ENCODE measurements around the gene EEFSEC.

EEFSEC gene

DNA sequence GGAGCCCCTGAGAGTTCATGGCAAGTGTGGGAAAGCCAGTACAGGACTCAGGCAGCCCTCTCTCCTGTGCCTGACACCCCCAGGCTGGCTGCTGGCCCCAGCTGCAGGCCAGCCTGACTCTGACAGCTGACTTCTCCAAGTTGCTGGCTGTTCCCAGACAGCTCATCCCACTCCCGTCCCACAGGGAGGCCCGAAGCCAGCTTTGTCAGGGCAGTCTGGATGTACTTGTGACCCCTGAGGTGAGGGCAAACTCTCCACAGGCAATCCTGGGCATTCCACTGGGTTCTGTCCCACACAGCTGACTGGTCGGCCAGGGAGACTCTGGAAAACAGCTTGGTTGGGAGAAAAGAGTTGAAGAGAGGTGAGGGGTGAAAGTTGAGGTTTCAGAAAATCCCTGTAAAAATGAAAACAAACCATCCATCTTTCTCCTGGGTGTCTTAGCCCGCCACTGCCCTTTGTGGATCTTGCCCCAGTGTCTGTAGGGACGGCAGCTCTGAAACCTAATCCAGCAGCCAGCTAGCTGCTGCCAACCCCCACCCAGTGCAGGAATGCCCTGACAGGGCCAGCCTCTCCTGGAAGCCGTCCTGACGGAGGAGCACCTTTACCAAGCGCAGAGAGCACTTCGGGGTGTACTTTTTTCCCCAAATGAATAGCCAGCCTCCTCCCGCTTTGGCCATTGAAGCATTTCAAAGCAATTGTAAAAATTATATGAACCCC is 225.5 kb downstream of the EEFSEC start:
- H3K4me3 ChIP-seq (ENCODE audit: low read depth, low read length): no peak overlapping the region
- TF ChIP-seq, protein P1, sequence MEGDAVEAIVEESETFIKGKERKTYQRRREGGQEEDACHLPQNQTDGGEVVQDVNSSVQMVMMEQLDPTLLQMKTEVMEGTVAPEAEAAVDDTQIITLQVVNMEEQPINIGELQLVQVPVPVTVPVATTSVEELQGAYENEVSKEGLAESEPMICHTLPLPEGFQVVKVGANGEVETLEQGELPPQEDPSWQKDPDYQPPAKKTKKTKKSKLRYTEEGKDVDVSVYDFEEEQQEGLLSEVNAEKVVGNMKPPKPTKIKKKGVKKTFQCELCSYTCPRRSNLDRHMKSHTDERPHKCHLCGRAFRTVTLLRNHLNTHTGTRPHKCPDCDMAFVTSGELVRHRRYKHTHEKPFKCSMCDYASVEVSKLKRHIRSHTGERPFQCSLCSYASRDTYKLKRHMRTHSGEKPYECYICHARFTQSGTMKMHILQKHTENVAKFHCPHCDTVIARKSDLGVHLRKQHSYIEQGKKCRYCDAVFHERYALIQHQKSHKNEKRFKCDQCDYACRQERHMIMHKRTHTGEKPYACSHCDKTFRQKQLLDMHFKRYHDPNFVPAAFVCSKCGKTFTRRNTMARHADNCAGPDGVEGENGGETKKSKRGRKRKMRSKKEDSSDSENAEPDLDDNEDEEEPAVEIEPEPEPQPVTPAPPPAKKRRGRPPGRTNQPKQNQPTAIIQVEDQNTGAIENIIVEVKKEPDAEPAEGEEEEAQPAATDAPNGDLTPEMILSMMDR (IDR thresholded peaks at IDR 0.05; ENCODE audit: borderline replicate concordance, insufficient read depth, low read depth, low read length): no peak

DNA sequence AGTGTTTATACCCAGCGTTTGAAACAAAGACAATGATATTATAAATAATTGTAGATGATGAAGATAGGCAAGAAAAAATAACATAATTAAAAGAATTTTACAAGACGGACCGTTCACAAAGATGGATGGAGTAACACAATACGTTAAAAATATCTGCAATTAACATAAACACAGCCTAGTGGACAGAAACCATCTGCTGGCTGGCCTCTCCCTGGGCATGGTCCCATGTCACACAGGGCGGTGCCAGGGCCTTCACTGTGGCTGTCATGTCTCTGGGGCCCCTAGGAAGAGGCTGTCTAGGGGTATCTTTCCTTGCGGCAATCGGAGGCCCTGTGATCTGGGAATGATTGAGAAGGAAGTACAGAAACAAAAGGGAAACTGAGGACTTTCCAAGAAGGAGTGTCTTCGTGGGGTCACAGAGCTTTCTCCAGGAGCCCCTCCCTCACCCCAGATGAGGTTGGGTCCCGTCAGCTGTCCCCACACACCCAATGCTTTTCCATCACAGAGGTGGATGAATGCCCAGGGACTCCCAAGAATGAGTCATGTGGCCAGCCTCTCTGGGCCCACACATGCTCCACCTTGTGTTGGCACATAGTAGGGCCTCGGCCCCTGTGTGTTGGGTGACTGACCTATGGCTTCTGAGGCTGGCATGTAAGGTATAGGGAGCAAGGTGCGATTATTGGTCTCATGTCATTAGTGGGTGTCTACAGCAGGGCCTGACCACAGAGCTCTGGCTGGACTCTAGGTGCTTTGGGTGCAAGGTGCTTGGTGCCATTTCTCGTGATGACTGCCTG is 226.3 kb downstream of the EEFSEC start:
- TF ChIP-seq, protein P1 (IDR thresholded peaks at IDR 0.05; ENCODE audit: borderline replicate concordance, insufficient read depth, low read depth, low read length): no peak

DNA sequence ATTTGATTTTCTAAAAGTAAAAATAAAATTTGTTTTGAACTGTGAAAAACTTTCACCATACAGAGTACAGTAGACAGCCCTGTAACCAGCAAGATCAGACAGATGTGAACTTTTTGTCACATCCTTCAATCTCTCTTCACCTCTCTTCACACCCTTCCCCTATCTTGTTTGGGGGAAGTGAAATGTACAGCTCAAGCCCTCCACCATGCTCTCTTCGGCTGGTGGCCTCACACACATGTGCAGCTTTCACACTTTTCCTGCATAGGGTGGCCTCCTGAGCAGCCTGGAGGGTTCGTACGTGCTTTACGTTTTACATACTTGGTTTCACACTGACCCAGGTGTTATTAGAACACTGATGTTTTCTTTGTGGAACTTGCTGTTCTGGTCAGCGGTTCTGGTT is 227.0 kb downstream of the EEFSEC start:
- H3K4me3 ChIP-seq (ENCODE audit: low read depth, low read length): no peak overlapping the region
- TF ChIP-seq, protein P1 (IDR thresholded peaks at IDR 0.05; ENCODE audit: borderline replicate concordance, insufficient read depth, low read depth, low read length): no peak

More for the DNA sequence above, 226.3 kb downstream of the EEFSEC start:
- no peak overlapping the region for H3K4me3 ChIP-seq (ENCODE audit: low read depth, low read length)

DNA sequence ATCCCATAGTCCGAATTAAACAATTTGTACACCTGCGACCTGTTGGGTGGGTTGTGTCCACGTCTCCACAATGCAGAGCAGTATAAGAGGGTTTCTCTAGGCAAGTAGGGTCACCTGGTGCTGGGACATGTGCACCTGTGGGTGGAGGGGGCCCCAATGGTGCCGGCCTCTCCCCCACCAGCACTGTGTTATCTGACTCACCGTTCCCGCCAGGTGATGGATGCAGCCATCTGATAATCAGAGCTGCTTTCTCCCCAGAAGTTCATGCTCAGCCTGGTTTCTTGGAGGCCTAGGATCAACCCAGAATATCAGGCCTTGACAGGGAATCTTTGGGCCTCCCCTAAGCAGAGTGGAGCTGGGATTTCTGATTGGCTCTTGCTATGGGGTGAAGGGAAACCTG is 227.4 kb downstream of the EEFSEC start:
- TF ChIP-seq, protein P1 (IDR thresholded peaks at IDR 0.05; ENCODE audit: borderline replicate concordance, insufficient read depth, low read depth, low read length): no peak
- H3K4me3 ChIP-seq (ENCODE audit: low read depth, low read length): no peak overlapping the region

DNA sequence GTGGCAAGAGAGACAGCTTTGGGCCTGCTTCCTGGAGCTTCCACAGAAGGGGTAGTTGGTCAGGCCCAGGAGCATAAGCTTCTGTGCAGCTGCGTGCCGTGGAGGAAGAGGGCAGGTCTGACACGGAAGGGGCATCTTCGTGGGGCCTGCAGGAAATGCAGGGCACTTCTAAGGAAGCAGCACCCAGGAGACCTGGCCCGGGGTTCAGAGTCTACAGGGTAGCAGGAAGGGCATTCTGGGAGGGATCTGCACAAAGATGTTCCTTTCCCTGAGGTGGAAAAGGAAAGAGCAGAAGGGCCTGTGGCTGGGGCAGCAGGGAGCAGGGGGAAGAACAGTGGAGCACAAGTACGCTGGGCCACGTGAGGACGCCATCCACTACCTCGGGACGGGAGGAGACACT is 228.3 kb downstream of the EEFSEC start:
- no peak overlapping the region for H3K4me3 ChIP-seq (ENCODE audit: low read depth, low read length)
- TF ChIP-seq, protein P1 (IDR thresholded peaks at IDR 0.05; ENCODE audit: borderline replicate concordance, insufficient read depth, low read depth, low read length): no peak

DNA sequence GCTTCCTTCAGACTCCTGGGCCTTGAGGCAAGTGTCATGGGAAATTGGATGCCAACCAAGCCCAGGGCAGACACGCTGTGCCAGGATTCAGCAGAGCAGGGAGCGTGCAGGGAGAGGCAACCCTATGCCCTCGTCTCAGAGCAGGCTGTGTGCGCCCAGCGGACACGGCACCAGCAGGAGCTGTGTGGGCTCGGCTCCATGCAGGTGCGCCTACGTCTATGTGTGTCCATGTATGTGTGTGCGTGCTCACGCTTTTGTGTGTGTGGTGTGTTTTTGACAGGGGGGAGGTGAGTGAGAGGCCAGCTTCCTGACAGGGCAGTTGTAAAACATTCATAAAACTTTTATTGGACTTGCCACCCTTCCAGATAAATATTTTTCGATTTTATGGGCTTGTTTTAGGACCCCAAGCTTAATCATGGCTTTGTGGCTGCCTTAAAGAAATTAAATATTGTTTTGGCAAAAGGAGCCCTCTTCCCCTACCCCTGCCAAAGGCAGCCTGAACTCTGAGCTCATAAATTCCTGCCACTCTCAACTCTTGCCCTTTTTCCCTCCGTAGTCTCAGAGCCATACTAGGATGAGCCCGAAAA is 229.0 kb downstream of the EEFSEC start:
- H3K4me3 ChIP-seq (ENCODE audit: low read depth, low read length): no peak overlapping the region
- TF ChIP-seq, protein P1 (IDR thresholded peaks at IDR 0.05; ENCODE audit: borderline replicate concordance, insufficient read depth, low read depth, low read length): no peak
